DND-41 (cell line): ENCODE data around the gene ASPDH.

Experiments used
- CTCF ChIP-seq: IDR thresholded peaks from 2 replicates; pipeline ENCODE4 v1.5.1; 2012; ENCODE audit warnings: borderline replicate concordance, low read length, moderate library complexity, mild to moderate bottlenecking; ENCODE audit not compliant: poor library complexity, severe bottlenecking; ENCODE audit errors: extremely low read depth
- EZH2 ChIP-seq: IDR thresholded peaks from 3 replicates; pipeline ENCODE4 v1.6.1; 2012; ENCODE audit warnings: borderline replicate concordance, low read depth, mild to moderate bottlenecking, moderate library complexity, low read length, inconsistent platforms; ENCODE audit not compliant: severe bottlenecking

GRCh38 chr19:50485284-50485955, 28.3 kb downstream of the ASPDH start:
- TF ChIP-seq CTCF (no peak), EZH2 (no peak)
